Breast epithelium (tissue), 3 donors: ENCODE measurements around the gene PLPPR5.

Source experiments
- POLR2A ChIP-seq: fragments of 450-650 bp; IDR thresholded peaks from one replicate; pipeline ENCODE4 v1.6.1; 2016; ENCODE audit warnings: antibody characterized with exemption, mild to moderate bottlenecking, moderate library complexity
- TF ChIP-seq, protein P1 (sequence below), 3 donors: fragments of 450-650 bp; IDR thresholded peaks; one replicate each; pipeline ENCODE4 v1.5.1; 2016 to 2017; ENCODE audit warnings: antibody characterized with exemption in 3 of 3, mild to moderate bottlenecking in 3 of 3, moderate library complexity in 3 of 3

DNA sequence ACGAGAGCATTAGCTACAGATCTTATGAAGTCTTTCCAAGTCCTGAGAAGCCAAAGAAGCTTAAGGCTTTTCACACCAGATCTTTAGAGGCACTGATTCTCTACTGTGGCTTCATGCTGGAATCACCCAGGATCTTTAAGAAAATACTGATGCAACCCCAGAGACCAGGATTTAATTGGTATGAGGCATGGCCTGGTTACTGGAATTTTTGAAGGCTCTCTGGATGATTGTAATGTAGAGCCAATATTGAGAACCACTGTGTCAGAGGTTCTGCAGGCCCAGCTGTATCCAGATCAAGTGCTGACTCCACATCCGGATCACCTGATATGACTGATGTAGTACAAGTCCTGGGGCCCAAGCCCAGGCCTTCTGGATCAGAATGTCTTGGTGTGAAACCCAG is 105.7 kb downstream of the PLPPR5 start:
- TF ChIP-seq, protein P1, sequence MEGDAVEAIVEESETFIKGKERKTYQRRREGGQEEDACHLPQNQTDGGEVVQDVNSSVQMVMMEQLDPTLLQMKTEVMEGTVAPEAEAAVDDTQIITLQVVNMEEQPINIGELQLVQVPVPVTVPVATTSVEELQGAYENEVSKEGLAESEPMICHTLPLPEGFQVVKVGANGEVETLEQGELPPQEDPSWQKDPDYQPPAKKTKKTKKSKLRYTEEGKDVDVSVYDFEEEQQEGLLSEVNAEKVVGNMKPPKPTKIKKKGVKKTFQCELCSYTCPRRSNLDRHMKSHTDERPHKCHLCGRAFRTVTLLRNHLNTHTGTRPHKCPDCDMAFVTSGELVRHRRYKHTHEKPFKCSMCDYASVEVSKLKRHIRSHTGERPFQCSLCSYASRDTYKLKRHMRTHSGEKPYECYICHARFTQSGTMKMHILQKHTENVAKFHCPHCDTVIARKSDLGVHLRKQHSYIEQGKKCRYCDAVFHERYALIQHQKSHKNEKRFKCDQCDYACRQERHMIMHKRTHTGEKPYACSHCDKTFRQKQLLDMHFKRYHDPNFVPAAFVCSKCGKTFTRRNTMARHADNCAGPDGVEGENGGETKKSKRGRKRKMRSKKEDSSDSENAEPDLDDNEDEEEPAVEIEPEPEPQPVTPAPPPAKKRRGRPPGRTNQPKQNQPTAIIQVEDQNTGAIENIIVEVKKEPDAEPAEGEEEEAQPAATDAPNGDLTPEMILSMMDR (IDR thresholded peaks at IDR 0.05), result no peak
- no peak for TF ChIP-seq POLR2A
